ENCODE results near the gene KRTAP4-8.
"Not testable (repeated sequence)": the region's sequence is repeated elsewhere in the genome, so short reads cannot be mapped to it uniquely, and the experiment has no call there.

KRTAP4-8 gene

DNA sequence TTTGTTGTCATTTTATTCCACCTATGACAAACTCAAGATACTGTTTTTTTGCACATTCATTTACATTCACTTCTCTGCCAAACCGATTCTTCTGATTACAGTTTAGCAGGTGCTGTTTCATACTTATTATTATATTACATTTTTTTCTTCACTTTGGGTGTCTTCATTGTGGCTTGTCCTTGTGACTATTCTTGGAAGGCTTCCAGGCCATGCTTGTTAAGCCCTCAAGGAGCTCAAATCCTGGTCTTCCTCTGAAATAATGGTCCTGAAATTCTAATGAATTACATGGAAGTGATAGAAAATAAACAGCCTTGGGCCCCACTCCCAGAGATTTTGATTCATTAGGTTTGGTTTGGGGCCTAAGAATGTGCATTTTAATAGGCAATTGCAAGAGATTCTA is 33.6 kb downstream of the KRTAP4-8 start:
- no peak for DNase-seq

- DNase-seq: no peak
Observed at GRCh38 chr17:41063449-41063848, 34.5 kb downstream of the KRTAP4-8 start.

- no peak for DNase-seq
Observed at GRCh38 chr17:41061964-41062363, 36.0 kb downstream of the KRTAP4-8 start.

GRCh38 chr17:41060052-41060604 is 37.8 kb downstream of the KRTAP4-8 start, which contains the start of gene KRTAP2-3:
KRTAP2-3 (minus strand) TSS chr17:41060114; CDS start chr17:41060050, 64 bp downstream.
- no peak for DNase-seq

DNA sequence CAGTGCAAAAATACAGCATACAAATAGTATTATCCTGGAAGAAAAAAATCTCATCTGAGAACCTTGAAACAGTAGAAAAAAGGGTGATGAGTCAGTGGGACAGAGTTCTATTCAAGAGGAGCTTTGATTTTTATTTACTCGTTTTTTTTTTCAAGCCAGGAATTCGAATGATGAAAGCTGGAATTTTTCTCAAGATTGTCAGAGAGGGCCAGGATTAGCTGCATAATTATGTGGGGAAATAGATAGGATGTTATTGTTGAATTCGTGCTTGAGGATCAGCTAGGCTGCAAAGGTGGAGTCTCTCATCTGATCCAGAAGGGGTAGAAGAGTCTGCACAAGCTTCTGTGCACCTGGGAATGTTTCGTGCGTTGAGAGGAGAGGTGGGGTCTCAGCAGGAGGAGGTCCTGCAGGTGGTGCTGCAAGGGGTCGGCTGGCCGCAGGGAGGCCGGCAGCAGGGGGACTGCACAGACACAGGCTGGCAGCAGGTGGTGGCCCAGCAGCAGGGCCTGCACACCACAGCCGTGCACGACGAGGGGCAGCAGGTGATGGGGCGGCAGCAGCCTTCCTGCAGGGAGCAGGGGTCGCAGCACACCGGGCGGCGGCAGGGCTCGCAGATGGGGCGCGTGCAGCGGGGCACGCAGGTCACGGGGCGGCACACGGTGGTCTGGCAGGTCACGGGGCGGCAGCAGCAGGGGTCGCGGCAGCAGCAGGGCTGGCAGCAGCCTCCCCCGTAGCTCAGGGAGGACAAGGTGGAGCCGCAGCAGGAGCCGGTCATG is 38.5 kb downstream of the KRTAP4-8 start:
- DNase-seq: not testable (repeated sequence)

DNA sequence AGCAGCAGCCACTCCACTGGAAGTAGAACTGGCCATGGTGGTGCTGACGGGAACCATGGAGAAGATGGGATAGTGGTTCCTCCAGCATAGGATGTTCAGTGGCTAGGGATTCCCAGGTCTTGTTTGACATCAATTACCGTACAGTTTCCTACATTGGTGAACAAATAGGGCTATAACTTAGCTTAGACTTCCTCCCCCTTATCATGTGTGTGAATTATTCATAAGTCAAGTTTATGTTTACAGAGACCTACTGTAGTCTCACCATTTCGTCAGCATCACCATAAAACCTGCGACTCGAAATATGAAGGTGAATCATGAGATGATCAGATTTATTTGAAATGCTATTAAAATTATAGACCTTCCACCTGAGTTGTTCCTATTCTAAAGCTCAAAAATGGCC is 39.2 kb downstream of the KRTAP4-8 start:
- DNase-seq: no peak

GRCh38 chr17:41057547-41057946 is 40.4 kb downstream of the KRTAP4-8 start:
- DNase-seq: no peak

- not testable (repeated sequence) for DNase-seq
Observed at GRCh38 chr17:41055130-41055529, 42.8 kb downstream of the KRTAP4-8 start, which contains the start of gene KRTAP2-2. KRTAP2-2 (minus strand) TSS chr17:41055230; CDS start chr17:41055211, 19 bp downstream.

DNA sequence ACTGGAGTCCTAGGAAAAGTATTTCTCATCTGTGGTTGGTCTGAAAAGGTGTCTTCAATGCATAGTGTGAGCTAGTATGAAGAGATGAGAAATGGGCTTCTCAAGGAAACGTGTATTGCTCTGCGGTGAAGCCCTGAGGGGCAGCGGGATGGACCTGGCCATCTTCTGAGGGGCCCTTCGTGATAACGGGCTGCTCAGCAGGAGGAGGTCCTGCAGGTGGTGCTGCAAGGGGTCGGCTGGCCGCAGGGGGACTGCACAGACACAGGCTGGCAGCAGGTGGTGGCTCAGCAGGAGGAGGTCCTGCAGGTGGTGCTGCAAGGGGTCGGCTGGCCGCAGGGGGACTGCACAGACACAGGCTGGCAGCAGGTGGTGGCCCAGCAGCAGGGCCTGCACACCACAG is 43.4 kb downstream of the KRTAP4-8 start:
- not testable (repeated sequence) for DNase-seq

GRCh38 chr17:41054025-41054424 is 43.9 kb downstream of the KRTAP4-8 start:
- no peak for DNase-seq

DNA sequence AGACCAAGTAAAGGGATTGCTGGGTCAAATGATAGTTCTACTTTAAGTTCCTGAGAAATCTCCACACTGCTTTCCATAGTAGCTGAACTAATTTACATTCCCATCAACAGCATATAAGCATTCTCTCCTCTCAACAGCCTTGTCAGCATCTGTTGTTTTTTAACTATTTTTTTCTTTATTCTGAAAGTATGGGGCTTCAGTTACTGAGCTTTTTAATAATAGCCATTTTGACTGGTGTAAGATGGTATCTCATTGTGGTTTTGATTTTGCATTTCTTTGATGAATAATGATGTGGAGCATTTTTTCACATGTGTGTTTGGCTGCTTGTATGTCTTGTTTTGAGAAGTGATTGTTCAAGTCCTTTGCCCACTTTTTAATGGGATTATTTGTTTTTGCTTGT is 45.4 kb downstream of the KRTAP4-8 start:
- no peak for DNase-seq

- no peak for DNase-seq
Observed at GRCh38 chr17:41049110-41049509, 48.8 kb downstream of the KRTAP4-8 start.

DNA sequence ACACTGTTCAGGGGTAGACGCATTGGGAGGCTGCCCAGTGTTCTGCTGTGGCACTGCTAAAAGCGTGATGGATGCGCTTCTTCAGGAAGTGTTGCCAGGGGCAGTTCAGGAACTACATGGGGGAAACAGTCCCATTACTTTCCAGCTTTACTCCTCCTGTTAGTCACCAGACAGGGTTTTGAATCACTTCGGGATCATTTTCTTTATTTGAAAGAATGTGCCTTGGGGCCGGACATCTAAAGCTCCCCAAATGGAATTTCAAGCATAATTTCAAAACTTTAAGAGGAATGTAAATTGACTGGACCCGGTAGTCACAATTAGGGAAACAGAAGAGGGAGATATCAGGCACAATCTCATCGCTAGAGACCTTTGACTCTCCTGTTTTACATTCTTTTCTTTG is 49.5 kb downstream of the KRTAP4-8 start:
- DNase-seq: no peak
